ENCODE results near the gene PPP2R2D.

GRCh38 chr10:131869344-131869743, 31.5 kb upstream of the PPP2R2D start:
- TF ChIP-seq EP300 (IDR thresholded peaks at IDR 0.05), result no peak
- TF ChIP-seq CTCF (IDR thresholded peaks at IDR 0.05), result no peak
- TF ChIP-seq POLR2AphosphoS5 (IDR thresholded peaks at IDR 0.05), result no peak
- TF ChIP-seq POLR2A (IDR thresholded peaks at IDR 0.05), result no peak
